GM04503 (cell line): ENCODE results near the gene ASCL5.
"Not testable (repeated sequence)": the region's sequence is repeated elsewhere in the genome, so short reads cannot be mapped to it uniquely, and the experiment has no call there.

ENCODE experiments used
- DNase-seq: peaks from one replicate; pipeline ENCODE4 v3.0.0-alpha.2; 2012; ENCODE audit warnings: low read depth

Gene ASCL5, protein sequence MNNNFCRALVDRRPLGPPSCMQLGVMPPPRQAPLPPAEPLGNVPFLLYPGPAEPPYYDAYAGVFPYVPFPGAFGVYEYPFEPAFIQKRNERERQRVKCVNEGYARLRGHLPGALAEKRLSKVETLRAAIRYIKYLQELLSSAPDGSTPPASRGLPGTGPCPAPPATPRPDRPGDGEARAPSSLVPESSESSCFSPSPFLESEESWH

GRCh38 chr1:201126832-201127754, at the start of gene ASCL5:
ASCL5 (minus strand) TSS chr1:201127184; CDS start chr1:201115372, 11,812 bp downstream.
- no peak for DNase-seq

DNA sequence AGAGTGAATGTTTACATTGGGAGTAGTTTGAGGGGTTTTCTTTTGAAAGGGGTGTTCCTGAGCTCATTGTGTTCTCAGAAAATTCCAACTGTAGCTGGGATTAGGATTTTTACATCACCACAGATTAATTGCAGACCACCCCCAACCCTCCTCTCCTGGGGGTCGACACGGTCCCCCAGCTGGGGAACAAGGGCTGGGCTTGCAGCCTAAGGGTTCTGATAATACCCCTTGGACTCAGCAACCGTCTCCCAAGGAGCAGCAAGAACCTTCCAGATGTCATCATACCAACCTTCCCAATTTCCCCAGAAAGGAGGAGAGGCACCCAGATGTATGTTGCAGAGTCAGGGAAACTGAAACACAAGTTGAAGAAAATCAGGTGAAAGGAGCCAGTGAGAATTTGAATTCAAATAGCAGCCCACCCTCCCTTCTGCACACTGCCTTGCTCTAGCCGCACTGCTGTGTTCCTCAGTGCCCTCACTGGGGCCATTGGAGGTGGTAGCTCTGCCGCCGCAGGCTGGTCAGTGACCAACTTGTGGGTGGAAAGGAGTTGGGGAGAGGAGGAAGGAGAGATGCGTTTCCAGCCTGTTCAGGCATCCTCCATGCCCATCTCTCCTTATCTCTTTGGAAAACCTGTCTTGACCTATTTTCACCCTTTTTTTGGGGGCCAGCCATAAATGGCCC, 49.0 kb upstream of the ASCL5 start:
- no peak for DNase-seq

GRCh38 chr1:201173736-201174135, 46.8 kb upstream of the ASCL5 start:
- no peak for DNase-seq

DNA sequence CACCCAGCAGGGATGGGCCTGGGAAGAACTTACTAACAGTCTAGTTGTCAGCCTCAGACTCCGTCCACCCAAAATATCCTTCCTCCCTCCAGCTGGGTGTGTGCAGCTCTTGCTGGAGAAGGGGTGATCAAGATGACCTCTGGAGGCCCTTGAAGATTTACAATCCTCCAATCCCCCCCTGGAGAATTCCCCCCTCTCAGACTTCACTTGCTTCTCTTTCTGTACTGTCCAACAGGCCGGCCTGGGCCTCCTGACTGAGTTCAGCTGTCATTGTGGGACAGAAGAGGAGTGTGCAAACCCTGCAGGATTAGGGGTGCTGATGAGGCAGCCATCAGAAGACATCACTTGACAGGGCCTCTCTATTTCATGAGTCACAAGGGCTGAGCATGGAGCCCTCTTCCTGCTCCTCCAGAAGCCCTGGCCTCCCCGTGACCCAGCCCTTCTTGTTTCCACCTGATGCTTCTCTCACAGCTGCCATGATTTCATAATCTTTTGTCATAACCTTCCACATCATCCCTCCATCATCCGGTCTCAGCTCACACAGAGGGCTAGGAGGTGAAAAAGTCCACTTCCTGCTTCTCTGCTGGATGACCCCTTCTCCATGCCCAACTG, 46.1 kb upstream of the ASCL5 start:
- DNase-seq = no peak

DNA sequence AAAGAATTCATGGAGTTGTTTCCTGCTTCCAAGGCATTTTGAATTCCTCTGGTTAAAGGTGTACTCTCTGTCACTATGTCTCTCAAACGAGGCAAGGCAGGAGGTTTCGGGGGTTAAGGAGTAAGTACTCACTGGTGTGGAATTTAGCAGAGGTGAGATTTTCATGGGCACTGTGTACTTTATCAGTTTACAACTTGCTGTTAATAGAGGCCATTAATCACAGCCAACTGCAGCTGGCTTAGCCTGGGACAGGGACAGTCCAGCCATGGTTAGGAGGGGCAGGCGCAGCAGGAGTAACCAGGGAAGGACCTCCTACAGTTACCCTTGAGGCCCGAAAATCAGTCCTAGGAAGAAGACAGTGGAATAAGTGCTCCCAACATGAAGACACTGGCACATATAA, 45.3 kb upstream of the ASCL5 start:
- DNase-seq = no peak

GRCh38 chr1:201171063-201172036, 44.4 kb upstream of the ASCL5 start:
- no peak for DNase-seq

- DNase-seq = peak; percentile 86
Observed at GRCh38 chr1:201170533-201171062, 43.6 kb upstream of the ASCL5 start.

- no peak for DNase-seq
Observed at GRCh38 chr1:201169971-201170532, 43.1 kb upstream of the ASCL5 start.

DNA sequence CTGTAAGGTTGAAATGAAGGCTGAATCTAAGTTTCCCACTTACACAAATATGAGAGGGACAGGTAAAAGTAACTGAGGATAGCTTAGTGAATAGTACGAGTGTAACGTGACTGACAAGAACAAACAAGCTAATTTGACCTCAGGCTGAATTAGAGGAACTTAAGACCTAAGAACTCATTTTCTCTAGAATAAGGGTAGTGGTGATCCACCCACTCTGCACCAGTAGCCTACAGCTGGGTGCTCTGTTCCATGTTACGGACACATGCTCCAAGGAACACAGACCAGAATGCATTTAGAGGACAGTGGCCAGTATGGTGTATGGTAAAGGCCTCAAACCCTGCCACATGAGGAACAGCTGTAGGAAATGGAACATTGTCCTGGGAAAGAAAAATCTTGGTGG, 42.2 kb upstream of the ASCL5 start:
- DNase-seq = no peak

DNA sequence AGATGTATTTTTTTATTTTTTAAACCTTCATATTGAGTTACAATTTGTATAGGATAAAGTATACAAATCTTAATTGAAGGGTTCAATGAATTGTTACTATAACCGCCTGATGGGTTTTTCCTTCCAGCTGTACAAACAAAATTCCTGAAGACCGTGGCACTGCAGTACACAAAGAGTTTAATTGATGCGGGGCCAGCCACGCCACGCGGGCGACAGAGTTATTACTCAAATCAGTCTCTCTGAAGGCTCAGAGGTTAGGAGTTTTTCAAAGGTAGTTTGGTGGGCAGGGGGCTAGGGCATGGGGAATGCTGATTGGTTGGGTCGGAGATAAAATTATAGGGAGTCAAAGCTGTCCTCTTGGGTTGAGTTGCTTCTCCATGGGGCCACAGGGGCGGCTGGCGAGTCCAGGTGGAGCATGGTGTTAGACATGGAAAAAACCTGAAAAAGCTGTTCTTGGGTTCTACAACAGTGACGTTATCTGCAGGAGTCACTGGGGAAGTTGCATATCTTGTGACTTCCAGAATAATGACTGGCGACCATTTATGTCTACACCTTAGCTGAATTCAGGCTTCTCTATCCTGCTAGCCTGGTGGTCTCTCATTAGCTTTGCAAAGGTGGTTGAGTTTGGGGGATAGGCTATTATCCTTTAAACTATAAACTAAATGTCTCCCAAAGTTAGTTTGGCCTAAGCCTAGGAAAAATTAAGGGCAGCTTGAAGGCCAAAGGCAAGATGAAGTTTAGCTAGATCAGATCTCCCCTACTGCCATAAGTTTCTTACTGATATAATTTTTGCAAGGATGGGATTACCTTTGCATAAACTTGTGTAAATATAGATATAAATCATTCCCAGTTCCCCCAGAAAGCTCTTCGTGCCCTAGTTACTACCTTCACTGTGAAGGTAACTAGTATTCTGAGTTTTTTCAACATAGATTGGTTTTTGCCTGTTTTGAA, 40.3 kb upstream of the ASCL5 start:
- DNase-seq = no peak

DNA sequence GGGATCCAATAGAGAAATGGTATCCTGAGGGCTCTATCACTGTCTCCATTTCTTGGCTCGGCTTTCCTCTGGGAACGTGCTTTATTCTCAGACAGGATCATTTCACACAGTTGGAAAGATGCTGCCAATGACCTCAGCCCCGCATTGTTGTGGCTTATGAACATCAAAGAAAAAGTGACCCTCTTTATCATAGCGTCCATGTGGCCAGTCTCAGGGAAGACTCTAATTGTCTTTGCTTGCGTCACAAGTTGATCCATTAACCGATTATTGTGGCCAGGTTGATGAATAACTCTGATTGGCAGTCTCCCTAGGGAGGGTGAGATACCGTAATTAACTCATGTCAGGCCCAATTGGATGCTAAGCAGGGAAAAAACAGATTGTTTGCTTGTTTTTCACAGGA, 37.7 kb upstream of the ASCL5 start:
- no peak for DNase-seq

DNA sequence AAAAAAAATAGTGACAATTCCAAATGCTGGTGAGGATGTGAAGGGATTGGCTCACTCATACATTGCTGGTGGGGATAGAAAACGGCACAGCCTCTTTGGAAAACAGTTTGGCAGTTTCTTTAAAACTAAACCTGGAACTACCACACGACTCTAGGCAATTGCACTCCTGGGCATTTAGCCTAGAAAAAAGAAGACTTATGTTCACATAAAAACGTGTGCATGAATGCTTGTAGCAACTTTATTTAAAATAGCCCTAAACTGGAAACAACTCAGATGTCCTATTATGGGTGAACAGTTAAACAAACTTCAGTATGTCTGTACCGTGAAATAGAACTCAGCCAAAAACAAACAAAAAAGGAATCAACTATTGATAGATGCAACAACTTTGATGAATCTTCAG, 36.7 kb upstream of the ASCL5 start:
- no peak for DNase-seq

GRCh38 chr1:201163036-201163435, 36.1 kb upstream of the ASCL5 start:
- not testable (repeated sequence) for DNase-seq

DNA sequence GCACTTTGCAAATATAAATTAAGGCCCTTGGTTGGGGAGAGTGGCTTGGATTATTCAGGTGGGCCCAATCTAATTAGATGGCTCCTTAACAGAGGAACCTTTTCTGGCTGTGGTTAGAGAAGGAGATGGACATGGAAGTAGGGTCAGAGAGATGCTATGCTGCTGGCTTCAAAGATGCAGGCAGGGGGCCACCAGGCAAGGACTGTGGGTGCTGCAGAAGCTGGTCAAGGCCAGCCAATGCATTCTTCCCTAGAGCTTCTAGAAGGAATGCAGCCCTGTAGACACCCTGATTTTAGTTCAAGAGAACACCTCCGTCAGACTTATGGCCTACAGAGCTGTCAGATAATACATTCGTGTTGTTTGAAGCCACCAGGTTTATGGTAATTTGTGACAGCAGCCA, 31.0 kb upstream of the ASCL5 start:
- DNase-seq = no peak

- DNase-seq = no peak
Observed at GRCh38 chr1:201156819-201157218, 29.8 kb upstream of the ASCL5 start.

DNA sequence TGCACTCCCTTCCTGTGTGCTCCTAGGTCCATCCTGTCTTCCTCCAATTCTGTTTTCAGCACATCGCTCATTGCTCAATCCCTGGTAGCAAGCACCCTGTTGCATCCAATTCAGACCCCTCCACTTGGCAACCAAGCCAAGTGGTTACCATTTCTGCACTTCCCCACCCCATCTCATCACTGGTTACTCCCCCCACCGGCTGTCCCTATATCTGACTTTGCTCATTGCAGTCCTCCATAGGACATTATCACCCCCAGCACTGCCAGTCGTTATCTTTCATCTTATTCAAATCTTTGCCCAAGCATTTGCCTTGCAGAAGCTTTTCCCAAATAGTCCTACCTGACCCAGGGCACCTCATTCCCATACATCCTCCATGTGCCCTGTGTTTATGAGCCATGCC, 29.4 kb upstream of the ASCL5 start:
- no peak for DNase-seq

- no peak for DNase-seq
Observed at GRCh38 chr1:201155354-201155753, 28.4 kb upstream of the ASCL5 start.

- DNase-seq = peak; percentile 51
Observed at GRCh38 chr1:201154389-201155165, 27.6 kb upstream of the ASCL5 start, which contains the start of gene TMEM9. TMEM9 (minus strand) TSS chr1:201154474; CDS start chr1:201153923, 551 bp downstream.
